ENCODE results near the gene OR8D2.

Gene OR8D2

GRCh38 chr11:124320097-124320496 lies at the start of gene OR8D2:
TSS of gene OR8D2 (minus strand) at chr11:124320197. CDS start at chr11:124320197, 0 bp downstream.
- no peak for DNase-seq (ENCODE audit: low read depth, low spot score)

- no peak for DNase-seq (ENCODE audit: low read depth, low spot score)
These were observed 39.6 kb upstream of the OR8D2 start for GRCh38 chr11:124359566-124359965.

- no peak for DNase-seq (ENCODE audit: low read depth, low spot score)
These were observed 26.4 kb upstream of the OR8D2 start for GRCh38 chr11:124346311-124346955.

DNA sequence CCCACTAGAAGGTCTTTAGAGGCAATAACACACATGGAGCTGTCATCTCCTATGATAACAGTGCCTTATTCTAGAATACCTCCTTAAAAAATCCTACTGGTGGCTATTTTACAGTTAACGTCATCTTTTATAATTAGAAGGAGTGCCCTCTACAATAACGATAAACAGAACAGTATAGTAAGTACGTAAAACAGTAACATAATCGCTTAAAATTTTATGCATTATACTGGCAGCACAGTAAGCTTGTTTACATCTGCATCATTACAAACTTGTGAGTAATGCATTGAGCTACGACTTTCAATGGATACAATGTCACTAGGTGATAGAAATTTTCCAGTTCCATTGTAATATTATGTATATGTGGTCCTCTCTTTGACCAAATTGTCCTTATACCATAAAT lies 24.3 kb upstream of the OR8D2 start:
- no peak for DNase-seq (ENCODE audit: low read depth, low spot score)

DNA sequence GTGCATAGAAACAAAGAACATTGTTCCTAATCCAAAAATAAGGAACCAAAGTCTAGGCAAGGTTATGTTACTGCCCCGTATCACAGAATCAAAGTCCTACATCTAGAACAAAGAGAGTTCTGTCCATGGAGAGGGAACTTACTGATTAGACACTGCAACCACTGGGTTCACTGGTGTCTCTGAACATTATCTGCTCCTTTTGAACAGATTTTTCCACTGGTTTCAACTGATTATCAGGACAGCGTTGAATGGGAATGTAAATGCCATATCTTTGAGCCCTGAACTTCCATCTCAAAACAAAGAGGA lies 20.1 kb upstream of the OR8D2 start:
- no peak for DNase-seq (ENCODE audit: low read depth, low spot score)

DNA sequence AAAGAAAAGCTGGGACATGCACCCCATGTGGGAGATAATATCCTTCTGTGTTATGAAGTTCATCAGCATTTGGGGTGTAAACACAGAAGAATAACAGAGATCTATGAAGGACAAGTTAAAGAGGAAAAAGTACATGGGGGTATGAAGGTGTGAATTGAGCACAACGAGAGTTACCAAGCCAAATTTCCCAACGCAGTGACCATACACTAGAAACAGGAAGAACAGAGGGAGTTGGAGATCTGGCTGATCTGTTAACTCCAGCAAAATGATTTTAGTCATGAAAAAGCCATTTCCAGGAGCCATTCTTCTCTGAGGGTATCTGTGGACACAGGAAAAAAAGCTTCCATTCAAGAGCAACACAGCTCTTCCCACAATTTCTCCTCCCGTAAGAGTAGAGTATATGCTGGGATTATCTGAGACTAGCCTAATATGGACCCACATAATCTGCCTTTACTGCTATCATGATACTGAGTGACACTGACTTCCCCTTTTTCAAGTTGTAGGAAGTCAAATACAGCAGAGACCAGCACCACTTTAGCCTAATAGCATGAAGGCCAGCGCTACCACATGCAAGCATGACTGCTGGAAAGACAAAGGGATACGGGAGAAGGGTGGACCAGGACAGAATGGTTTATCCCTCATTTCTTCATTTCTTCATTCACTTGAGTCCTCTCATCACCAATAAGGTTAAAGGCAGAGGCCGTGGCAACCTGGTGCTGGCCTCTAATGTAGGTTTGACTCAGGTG lies 19.6 kb upstream of the OR8D2 start:
- DNase-seq (ENCODE audit: low read depth, low spot score): no peak

GRCh38 chr11:124331873-124332272 lies 11.9 kb upstream of the OR8D2 start:
- no peak for DNase-seq (ENCODE audit: low read depth, low spot score)

DNA sequence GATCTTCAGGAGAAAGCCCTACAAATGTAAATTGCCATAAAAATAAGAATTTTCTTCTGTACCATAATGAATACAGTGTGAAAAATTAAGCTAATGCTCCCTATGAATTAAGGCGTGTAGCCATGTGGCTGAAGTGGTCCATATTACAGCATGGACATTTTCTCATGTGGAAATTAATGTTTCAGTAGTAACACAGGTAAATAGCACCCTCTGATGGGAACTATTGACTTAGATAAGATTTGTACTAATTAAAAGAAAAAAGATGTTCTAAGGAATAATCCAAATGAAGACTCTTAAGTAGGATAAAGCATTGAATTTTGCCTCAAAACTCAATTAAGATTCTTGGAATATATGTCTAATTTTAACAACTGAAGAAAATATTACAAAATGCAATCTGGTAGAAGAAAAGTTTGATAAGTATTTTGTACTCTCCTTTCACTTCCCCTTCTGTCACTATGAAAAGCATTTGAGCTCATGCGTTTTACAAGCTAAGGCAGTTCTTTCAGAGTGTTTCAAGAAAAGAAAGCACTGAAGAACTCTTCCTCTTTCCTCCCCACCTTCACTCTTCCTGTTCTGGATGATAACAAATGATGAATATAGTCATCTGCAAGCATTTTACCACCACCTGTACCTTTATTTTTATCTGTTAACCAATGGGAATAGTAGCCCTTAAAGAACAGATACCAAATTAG lies 9.9 kb upstream of the OR8D2 start:
- DNase-seq (ENCODE audit: low read depth, low spot score): peak; percentile 34

GRCh38 chr11:124327775-124328174 lies 7.8 kb upstream of the OR8D2 start:
- DNase-seq (ENCODE audit: low read depth, low spot score): no peak

DNA sequence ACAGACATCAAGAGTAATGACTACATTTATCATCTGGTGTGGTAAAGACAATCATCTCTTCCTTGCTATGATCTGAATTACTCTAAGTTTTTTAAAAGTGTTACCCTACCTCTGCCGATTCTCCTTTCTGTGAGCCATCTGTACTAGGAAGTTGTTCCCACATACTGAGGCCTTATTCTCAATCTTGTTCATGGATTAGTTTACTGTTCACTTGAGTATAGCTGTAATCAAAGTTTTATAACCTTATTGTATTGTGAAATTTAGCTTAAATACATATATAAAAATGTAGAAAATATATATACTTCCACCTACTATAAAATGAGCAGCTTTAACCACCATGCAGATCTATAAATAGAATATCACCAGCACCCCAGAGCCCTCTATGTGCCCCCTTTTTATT lies 2.4 kb upstream of the OR8D2 start:
- DNase-seq (ENCODE audit: low read depth, low spot score): no peak

GRCh38 chr11:124315052-124315451 lies 4.9 kb downstream of the OR8D2 start:
- DNase-seq (ENCODE audit: low read depth, low spot score): peak; percentile 62

- DNase-seq (ENCODE audit: low read depth, low spot score): no peak
These were observed 6.1 kb downstream of the OR8D2 start, which contains the start of gene OR8D1 for GRCh38 chr11:124313849-124314248. TSS of gene OR8D1 (minus strand) at chr11:124313949. CDS start at chr11:124310766, 3,183 bp downstream.

- no peak for DNase-seq (ENCODE audit: low read depth, low spot score)
These were observed 6.9 kb downstream of the OR8D2 start for GRCh38 chr11:124313131-124313530.

- no peak for DNase-seq (ENCODE audit: low read depth, low spot score)
These were observed 8.3 kb downstream of the OR8D2 start for GRCh38 chr11:124311670-124312069.

- DNase-seq (ENCODE audit: low read depth, low spot score): no peak
These were observed 8.7 kb downstream of the OR8D2 start for GRCh38 chr11:124311269-124311668.

DNA sequence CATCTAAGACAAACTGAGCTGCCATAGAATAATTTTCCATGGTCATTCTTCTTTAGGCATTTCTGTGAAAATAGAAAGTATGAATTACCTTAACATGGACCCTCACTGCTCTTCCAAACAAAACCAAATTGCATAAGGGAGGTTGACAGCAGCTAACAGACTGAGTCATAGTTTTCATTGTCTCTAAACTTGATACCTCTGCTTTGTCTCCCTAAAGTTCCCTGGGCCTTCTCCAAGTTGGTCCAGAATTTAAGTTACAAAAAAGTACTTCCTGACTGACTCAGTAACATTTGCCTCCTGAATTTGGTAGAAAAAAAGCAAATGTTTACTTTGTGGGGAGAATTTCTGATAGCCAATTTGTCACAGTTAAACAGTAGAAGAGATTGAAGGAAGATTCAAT lies 9.3 kb downstream of the OR8D2 start:
- no peak for DNase-seq (ENCODE audit: low read depth, low spot score)

- DNase-seq (ENCODE audit: low read depth, low spot score): no peak
These were observed 12.9 kb downstream of the OR8D2 start for GRCh38 chr11:124307093-124307492.

- peak; percentile 24 for DNase-seq (ENCODE audit: low read depth, low spot score)
These were observed 17.5 kb downstream of the OR8D2 start for GRCh38 chr11:124302347-124303125.

DNA sequence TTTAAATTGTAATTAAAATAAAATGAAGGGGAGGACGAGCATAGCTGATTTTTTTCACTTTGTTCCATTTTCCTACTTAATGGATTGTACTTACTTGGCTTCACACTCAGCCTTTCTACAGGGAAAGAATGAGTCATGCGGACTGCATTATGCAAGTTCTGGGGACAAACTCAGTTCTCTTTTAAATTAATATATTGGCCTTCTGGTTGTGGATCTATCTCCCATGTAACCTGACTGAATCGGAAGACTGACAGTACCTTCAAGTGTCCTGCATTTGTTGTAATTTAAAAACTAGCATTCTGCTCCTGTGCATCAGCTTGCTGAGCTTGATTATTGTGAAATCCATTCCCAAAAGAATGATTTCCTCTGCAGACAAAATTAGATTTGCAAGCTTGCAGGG lies 18.4 kb downstream of the OR8D2 start:
- DNase-seq (ENCODE audit: low read depth, low spot score): peak; percentile 83

DNA sequence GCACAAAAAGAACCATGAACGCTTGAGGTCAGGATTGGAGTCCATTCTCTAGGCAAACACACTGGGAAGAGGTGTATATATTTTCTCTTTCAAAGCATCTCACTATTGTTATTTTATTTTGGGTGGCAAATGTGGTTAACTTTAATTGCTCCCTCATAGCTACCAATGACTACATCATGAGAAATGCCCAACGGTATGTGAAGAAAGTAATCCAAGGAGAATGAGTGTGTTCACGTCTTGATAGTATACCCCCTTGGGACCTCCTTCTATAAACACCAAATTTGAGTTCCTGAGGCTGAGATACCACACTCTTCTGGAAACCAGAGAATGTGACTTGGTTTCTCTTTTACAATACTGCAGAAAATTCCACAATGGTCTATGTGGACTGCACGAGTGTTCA lies 22.1 kb downstream of the OR8D2 start:
- peak; percentile 57 for DNase-seq (ENCODE audit: low read depth, low spot score)

GRCh38 chr11:124296016-124296415 lies 24.0 kb downstream of the OR8D2 start:
- DNase-seq (ENCODE audit: low read depth, low spot score): no peak

GRCh38 chr11:124294687-124295086 lies 25.3 kb downstream of the OR8D2 start:
- DNase-seq (ENCODE audit: low read depth, low spot score): no peak

All from astrocyte of the hippocampus (primary cell).